DND-41 (cell line): ENCODE results near the gene CLDN14.

ENCODE experiments used
- ATAC-seq: fragments of 200-7000 bp; cut with Tn5 transposase; 3 replicates; pipeline ENCODE4 v1.9.1; 2021; ENCODE audit warnings: low read depth; ENCODE audit not compliant: insufficient read depth
- DNase-seq: peaks from one replicate; pipeline ENCODE4 v3.0.0-alpha.2; 2020
- H2AFZ ChIP-seq: 2 replicates; pipeline ENCODE4 v1.6.0; 2012; ENCODE audit warnings: low read depth, low read length
- H3K27ac ChIP-seq: 2 replicates; pipeline ENCODE4 v1.5.1; 2012; ENCODE audit warnings: low read length, inconsistent platforms
- H3K27me3 ChIP-seq: fragments of 200-600 bp; sonication (generic); 2 replicates; pipeline ENCODE4 v1.6.0; 2012; ENCODE audit warnings: low read length, mild to moderate bottlenecking, inconsistent platforms; ENCODE audit not compliant: insufficient read depth, poor library complexity
- H3K36me3 ChIP-seq: 2 replicates; pipeline ENCODE4 v1.5.1; 2012; ENCODE audit warnings: low read length, inconsistent platforms; ENCODE audit not compliant: insufficient read depth
- H3K4me1 ChIP-seq: 2 replicates; pipeline ENCODE4 v1.5.1; 2012; ENCODE audit warnings: mild to moderate bottlenecking, low read length; ENCODE audit not compliant: insufficient read depth
- H3K4me2 ChIP-seq: 2 replicates; pipeline ENCODE4 v1.6.0; 2012; ENCODE audit warnings: mild to moderate bottlenecking, moderate library complexity, low read length, inconsistent platforms; ENCODE audit not compliant: insufficient read depth
- H3K4me3 ChIP-seq, 2 experiments: fragments of 200-600 bp in 1 of 2; shearing (Covaris generic) in 1 of 2; 2 replicates each; pipeline ENCODE4 v1.5.1; 2012 to 2016; ENCODE audit warnings: inconsistent platforms in 2 of 2, low read length in 2 of 2, mild to moderate bottlenecking in 2 of 2, low read depth in 1 of 2, moderate library complexity in 1 of 2
- H3K79me2 ChIP-seq: 2 replicates; pipeline ENCODE4 v1.6.0; 2012; ENCODE audit warnings: low read length, inconsistent platforms; ENCODE audit not compliant: insufficient read depth
- H3K9ac ChIP-seq: 2 replicates; pipeline ENCODE4 v1.6.0; 2012; ENCODE audit warnings: low read depth, mild to moderate bottlenecking, inconsistent platforms, low read length, moderate library complexity
- H3K9me3 ChIP-seq: 2 replicates; pipeline ENCODE4 v1.5.1; 2012; ENCODE audit warnings: low read length, moderate library complexity, mild to moderate bottlenecking, inconsistent platforms; ENCODE audit not compliant: insufficient read depth, severe bottlenecking
- H4K20me1 ChIP-seq: 2 replicates; pipeline ENCODE4 v1.6.0; 2012; ENCODE audit warnings: low read length; ENCODE audit not compliant: insufficient read depth
- EZH2 ChIP-seq: IDR thresholded peaks from 3 replicates; pipeline ENCODE4 v1.6.1; 2012; ENCODE audit warnings: borderline replicate concordance, low read depth, mild to moderate bottlenecking, moderate library complexity, low read length, inconsistent platforms; ENCODE audit not compliant: severe bottlenecking
- TF ChIP-seq, protein P1 (sequence below): IDR thresholded peaks from 2 replicates; pipeline ENCODE4 v1.5.1; 2012; ENCODE audit warnings: borderline replicate concordance, low read length, moderate library complexity, mild to moderate bottlenecking; ENCODE audit not compliant: poor library complexity, severe bottlenecking; ENCODE audit errors: extremely low read depth

CLDN14 gene

DNA sequence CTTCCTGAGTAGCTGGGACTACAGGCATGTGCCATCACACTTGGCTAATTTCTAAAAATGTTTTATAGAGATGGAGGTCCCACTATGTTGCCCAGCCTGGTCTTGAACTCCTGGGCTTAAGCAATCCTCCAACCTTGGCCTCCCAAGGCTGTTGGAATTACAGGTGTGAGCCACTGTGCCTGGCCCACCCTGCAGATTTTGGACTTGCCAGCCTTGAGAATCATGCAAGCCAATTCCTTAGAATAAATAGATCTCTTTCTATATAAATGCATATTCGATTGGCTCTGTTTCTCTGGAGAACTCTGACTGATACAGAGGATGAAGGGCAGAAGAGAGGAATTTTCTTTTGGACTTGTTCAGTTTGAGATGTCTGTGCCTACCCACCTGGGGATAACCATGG is 6.7 kb downstream of the CLDN14 start:
- no peak for ATAC-seq
- H3K27me3 ChIP-seq = no peaks in the 10 kb centered on the region

DNA sequence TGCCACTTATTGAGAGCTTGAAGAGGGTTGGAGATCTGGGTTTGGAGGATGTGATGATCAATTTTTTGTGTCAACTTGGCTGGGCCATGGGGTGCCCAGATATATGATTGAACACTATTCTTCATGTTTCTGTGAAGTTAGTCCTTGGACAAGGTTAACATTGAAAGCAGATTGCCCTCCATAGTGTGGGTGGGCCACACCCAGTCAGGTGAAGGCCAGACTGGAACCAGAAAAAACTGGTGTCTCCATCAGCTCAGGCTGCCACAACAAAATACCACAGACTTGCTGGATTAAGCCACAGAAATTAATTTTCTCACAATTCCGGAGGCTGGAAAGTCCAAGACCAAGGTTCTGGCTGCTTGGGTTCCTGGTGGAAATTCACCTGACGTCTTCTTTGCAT is 7.5 kb downstream of the CLDN14 start:
- H3K9me3 ChIP-seq = no peaks in the 10 kb centered on the region
- H3K36me3 ChIP-seq = no peaks in the 10 kb centered on the region
- no peaks in the 10 kb centered on the region for H3K27me3 ChIP-seq
- TF ChIP-seq EZH2 = no peak
- TF ChIP-seq, protein P1, sequence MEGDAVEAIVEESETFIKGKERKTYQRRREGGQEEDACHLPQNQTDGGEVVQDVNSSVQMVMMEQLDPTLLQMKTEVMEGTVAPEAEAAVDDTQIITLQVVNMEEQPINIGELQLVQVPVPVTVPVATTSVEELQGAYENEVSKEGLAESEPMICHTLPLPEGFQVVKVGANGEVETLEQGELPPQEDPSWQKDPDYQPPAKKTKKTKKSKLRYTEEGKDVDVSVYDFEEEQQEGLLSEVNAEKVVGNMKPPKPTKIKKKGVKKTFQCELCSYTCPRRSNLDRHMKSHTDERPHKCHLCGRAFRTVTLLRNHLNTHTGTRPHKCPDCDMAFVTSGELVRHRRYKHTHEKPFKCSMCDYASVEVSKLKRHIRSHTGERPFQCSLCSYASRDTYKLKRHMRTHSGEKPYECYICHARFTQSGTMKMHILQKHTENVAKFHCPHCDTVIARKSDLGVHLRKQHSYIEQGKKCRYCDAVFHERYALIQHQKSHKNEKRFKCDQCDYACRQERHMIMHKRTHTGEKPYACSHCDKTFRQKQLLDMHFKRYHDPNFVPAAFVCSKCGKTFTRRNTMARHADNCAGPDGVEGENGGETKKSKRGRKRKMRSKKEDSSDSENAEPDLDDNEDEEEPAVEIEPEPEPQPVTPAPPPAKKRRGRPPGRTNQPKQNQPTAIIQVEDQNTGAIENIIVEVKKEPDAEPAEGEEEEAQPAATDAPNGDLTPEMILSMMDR = no peak
- no peaks in the 10 kb centered on the region for H4K20me1 ChIP-seq
- no peak for DNase-seq
- ATAC-seq = no peak
- no peak overlapping the region for H3K9ac ChIP-seq
- H3K4me2 ChIP-seq = no peak overlapping the region
- H3K4me3 ChIP-seq = no peak overlapping the region
- no peak overlapping the region for H3K27ac ChIP-seq
- H2AFZ ChIP-seq = no peak overlapping the region
- H3K4me1 ChIP-seq = no peaks in the 10 kb centered on the region
- no peaks in the 10 kb centered on the region for H3K79me2 ChIP-seq

More for the DNA sequence above, 6.7 kb downstream of the CLDN14 start:
- Histone ChIP-seq H3K36me3 (no peaks in the 10 kb centered on the region), H3K9me3 (no peaks in the 10 kb centered on the region), H3K4me1 (no peaks in the 10 kb centered on the region), H3K27ac (no peak overlapping the region), H3K4me2 (no peak overlapping the region), H3K4me3 (no peak overlapping the region), H3K79me2 (no peaks in the 10 kb centered on the region), H2AFZ (no peak overlapping the region), H4K20me1 (no peaks in the 10 kb centered on the region), H3K9ac (no peak overlapping the region)
- DNase-seq = no peak
- TF ChIP-seq, protein P1 = no peak
- no peak for TF ChIP-seq EZH2

DNA sequence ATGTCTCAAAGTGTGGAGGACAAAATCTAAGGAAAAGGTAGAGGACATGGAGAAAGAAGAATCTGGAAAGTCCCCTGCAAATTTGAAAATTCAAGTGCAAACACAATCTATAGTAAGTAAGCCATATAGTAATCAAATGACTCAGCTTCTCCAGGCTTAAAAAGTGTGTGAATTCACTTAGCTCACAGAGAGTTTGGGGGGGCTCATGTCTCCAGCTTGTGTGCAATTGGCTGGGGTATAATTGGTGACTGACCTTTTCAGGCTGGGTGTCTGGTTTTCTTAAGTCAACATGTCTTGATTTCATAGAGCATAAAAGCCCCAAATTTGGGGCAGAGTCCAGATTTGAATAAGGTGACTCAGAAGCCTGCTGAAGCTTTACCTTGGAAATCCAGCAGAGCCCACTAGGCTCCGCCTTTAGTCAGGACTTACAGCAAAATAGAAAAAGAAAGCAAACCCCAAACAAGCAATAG is 8.6 kb downstream of the CLDN14 start:
- DNase-seq (no peak), ATAC-seq (no peak)
- Histone ChIP-seq H2AFZ (no peak overlapping the region), H4K20me1 (no peaks in the 10 kb centered on the region), H3K36me3 (no peaks in the 10 kb centered on the region), H3K9me3 (no peaks in the 10 kb centered on the region), H3K27ac (no peak overlapping the region), H3K4me3 (no peak overlapping the region), H3K27me3 (no peaks in the 10 kb centered on the region), H3K79me2 (no peaks in the 10 kb centered on the region), H3K4me2 (no peak overlapping the region), H3K9ac (no peak overlapping the region), H3K4me1 (no peaks in the 10 kb centered on the region)
- TF ChIP-seq EZH2 = no peak

DNA sequence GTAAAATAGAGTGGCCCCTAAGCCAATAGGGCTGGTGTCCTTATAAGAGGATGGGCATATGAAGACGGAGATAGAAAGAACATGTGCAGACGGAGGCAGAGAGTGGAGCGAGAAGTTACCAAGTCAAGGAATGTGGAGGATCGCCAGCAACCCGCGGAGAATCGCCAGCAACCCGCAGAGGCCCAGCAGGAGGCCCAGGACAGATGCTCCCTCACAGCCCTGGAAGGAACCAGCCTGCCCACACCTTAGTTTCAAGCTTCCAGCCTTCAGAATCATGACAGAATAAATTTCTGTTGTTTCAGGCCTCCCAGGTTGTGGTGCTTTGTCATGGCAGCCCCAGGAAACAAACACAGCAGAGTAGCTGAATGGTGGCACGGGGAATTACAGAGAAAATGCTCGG is 9.6 kb downstream of the CLDN14 start:
- DNase-seq (no peak), ATAC-seq (no peak)
- H3K4me3 ChIP-seq = no peak overlapping the region
- no peaks in the 10 kb centered on the region for H3K79me2 ChIP-seq
- H3K27me3 ChIP-seq = no peaks in the 10 kb centered on the region
- no peak overlapping the region for H3K4me2 ChIP-seq
- H3K9ac ChIP-seq = no peak overlapping the region
- no peaks in the 10 kb centered on the region for H3K9me3 ChIP-seq
- TF ChIP-seq EZH2 = no peak
- TF ChIP-seq, protein P1 = no peak
- no peak overlapping the region for H3K27ac ChIP-seq
- H3K4me1 ChIP-seq = no peaks in the 10 kb centered on the region
- H2AFZ ChIP-seq = no peak overlapping the region
- no peaks in the 10 kb centered on the region for H3K36me3 ChIP-seq
- no peaks in the 10 kb centered on the region for H4K20me1 ChIP-seq
